GM12891 (cell line): Measurements from ENCODE around the gene INAFM2.

Source experiments
- POLR2A ChIP-seq: IDR thresholded peaks from 2 replicates; pipeline ENCODE4 v1.6.1; 2011; ENCODE audit warnings: low read depth, low read length, control low read depth
- POLR2AphosphoS5 ChIP-seq: IDR thresholded peaks from 2 replicates; pipeline ENCODE4 v1.6.1; 2011; ENCODE audit warnings: low read depth, low read length, control low read depth
- SPI1 ChIP-seq: IDR thresholded peaks from 2 replicates; pipeline ENCODE4 v1.6.1; 2011; ENCODE audit warnings: low read depth, low read length, control low read depth
- TAF1 ChIP-seq: IDR thresholded peaks from 2 replicates; pipeline ENCODE4 v1.6.1; 2011; ENCODE audit warnings: low read depth, low read length, control low read depth

DNA sequence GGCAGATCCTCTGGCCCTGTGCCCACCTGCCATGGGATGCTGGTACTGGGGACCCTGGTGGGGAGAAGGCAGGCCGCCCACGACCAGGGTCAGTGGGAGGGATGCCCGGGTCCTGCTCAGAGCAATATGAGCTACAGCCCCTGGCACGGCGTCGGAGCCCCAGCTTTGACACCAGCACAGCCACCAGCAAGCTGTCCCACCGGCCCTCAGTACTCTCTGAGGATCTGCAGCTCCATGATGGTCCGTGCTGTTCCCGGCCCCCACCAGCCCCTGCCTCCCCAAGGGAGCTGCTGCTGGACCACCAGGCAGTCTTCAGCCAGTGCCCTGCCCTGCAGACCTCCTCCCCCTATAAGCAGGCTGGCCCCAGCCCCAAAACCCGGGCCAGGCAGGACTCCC lies 46.0 kb downstream of the INAFM2 start:
- TF ChIP-seq POLR2A (no peak), SPI1 (no peak), POLR2AphosphoS5 (no peak), TAF1 (no peak)
